Gastroesophageal sphincter (tissue), 4 donors: ENCODE measurements around the gene CCL13. TPM values are rescaled to one million over a fixed set of nuclear protein-coding genes. Genes with fewer than 3 reads are reported as not detected.

Experiments used
- ATAC-seq: fragments of 150-250 bp; one replicate; pipeline ENCODE4 v1.9.1; 2016; ENCODE audit warnings: mild to moderate bottlenecking, moderate library complexity
- H3K27ac ChIP-seq, 4 donors: fragments of 200-600 bp; sonication (generic) in 3 of 4; 1 replicate in 3 of 4; 2 replicates in 1 of 4; pipeline ENCODE4 v1.5.1; 2016 to 2019
- H3K27me3 ChIP-seq: fragments of 200-600 bp; sonication (generic); one replicate; pipeline ENCODE4 v1.5.1; 2019
- H3K36me3 ChIP-seq, 2 donors: fragments of 200-600 bp; sonication (generic); one replicate each; pipeline ENCODE4 v1.5.1; 2019; ENCODE audit warnings: control low read depth in 1 of 2
- H3K4me1 ChIP-seq, 3 donors: fragments of 200-600 bp; sonication (generic); 1 replicate in 2 of 3; 2 replicates in 1 of 3; pipeline ENCODE4 v1.5.1; 2016 to 2019; ENCODE audit warnings: control low read depth in 2 of 3
- H3K4me3 ChIP-seq, 2 donors: fragments of 200-600 bp; sonication (generic); one replicate each; pipeline ENCODE4 v1.5.1; 2019; ENCODE audit warnings: mild to moderate bottlenecking in 1 of 2, moderate library complexity in 1 of 2
- H3K9me3 ChIP-seq, 3 donors: fragments of 200-600 bp; sonication (generic); one replicate each; pipeline ENCODE4 v1.5.1; 2017 to 2019; ENCODE audit warnings: control low read depth in 2 of 3
- EP300 ChIP-seq: sonication (generic); formaldehyde crosslinking; IDR thresholded peaks from one replicate; pipeline ENCODE4 v1.6.1; 2017; ENCODE audit warnings: antibody characterized with exemption, mild to moderate bottlenecking
- POLR2A ChIP-seq, 2 donors: fragments of 450-650 bp; IDR thresholded peaks; one replicate each; pipeline ENCODE4 v1.6.1; 2017; ENCODE audit warnings: antibody characterized with exemption in 2 of 2, mild to moderate bottlenecking in 2 of 2, moderate library complexity in 1 of 2
- POLR2AphosphoS5 ChIP-seq: sonication (generic); formaldehyde crosslinking; IDR thresholded peaks from one replicate; pipeline ENCODE4 v1.6.1; 2017; ENCODE audit warnings: antibody characterized with exemption
- WGBS, 2 donors: methylation state at CpG; one replicate each; pipeline ENCODE4 v1.1.5; 2018; ENCODE audit warnings: low coverage in 1 of 2; 5-methylcytosine and 5-hydroxymethylcytosine counted together
- total RNA-seq, 4 donors: library from RNA; depleted of rRNA; stranded (reverse); fragments of >200 nt; gene quantifications; one replicate each; pipeline ENCODE4 v1.1.0, GENCODE V29; 2016
- TF ChIP-seq, protein P1 (sequence below), 4 experiments: fragments of 200-600 bp in 2 of 4; fragments of 450-650 bp in 2 of 4; sonication (generic) in 1 of 4; IDR thresholded peaks; one replicate each; pipeline ENCODE4 v1.5.1; 2017 to 2019; ENCODE audit warnings: antibody characterized with exemption in 4 of 4, mild to moderate bottlenecking in 2 of 4, moderate library complexity in 2 of 4

CCL13 gene
- total RNA-seq, 4 donors from 2014 or later = 1.7 to 4.3 (median 2.3) TPM; not detected in 1

- WGBS, 2 donors = 61 to 74% methylated on average over 4 to 5 of the region's 5 CpGs
- Histone ChIP-seq H3K4me1 (no peaks in the 10 kb centered on the region), H3K4me3 (no peak overlapping the region), H3K36me3 (no peaks in the 10 kb centered on the region), H3K27me3 (no peaks in the 10 kb centered on the region), H3K9me3 (no peaks in the 10 kb centered on the region), H3K27ac (no peak overlapping the region)
- ATAC-seq = no peak
- TF ChIP-seq, protein P1, sequence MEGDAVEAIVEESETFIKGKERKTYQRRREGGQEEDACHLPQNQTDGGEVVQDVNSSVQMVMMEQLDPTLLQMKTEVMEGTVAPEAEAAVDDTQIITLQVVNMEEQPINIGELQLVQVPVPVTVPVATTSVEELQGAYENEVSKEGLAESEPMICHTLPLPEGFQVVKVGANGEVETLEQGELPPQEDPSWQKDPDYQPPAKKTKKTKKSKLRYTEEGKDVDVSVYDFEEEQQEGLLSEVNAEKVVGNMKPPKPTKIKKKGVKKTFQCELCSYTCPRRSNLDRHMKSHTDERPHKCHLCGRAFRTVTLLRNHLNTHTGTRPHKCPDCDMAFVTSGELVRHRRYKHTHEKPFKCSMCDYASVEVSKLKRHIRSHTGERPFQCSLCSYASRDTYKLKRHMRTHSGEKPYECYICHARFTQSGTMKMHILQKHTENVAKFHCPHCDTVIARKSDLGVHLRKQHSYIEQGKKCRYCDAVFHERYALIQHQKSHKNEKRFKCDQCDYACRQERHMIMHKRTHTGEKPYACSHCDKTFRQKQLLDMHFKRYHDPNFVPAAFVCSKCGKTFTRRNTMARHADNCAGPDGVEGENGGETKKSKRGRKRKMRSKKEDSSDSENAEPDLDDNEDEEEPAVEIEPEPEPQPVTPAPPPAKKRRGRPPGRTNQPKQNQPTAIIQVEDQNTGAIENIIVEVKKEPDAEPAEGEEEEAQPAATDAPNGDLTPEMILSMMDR (IDR thresholded peaks at IDR 0.05) = no peak
- no peak for TF ChIP-seq POLR2AphosphoS5
- no peak for TF ChIP-seq EP300
Observed at GRCh38 chr17:34374457-34374856, 18.2 kb downstream of the CCL13 start.

- no peak for ATAC-seq
- no peaks in the 10 kb centered on the region for H3K9me3 ChIP-seq
- no peak overlapping the region for H3K4me3 ChIP-seq
- no peaks in the 10 kb centered on the region for H3K36me3 ChIP-seq
- 86 to 88% methylated on average over 3 to 11 of the region's 11 CpGs for WGBS, 2 donors
- TF ChIP-seq, protein P1 (IDR thresholded peaks at IDR 0.05) = no peak
- no peak for TF ChIP-seq POLR2A (IDR thresholded peaks at IDR 0.05)
- TF ChIP-seq EP300 = no peak
- no peak for TF ChIP-seq POLR2AphosphoS5
- no peaks in the 10 kb centered on the region for H3K4me1 ChIP-seq
- H3K27me3 ChIP-seq = no peaks in the 10 kb centered on the region
- H3K27ac ChIP-seq = no peak overlapping the region
Observed at GRCh38 chr17:34375426-34375997, 19.2 kb downstream of the CCL13 start.

- Histone ChIP-seq H3K27me3 (no peaks in the 10 kb centered on the region), H3K36me3 (no peaks in the 10 kb centered on the region), H3K27ac (no peak overlapping the region), H3K4me3 (no peak overlapping the region), H3K9me3 (no peaks in the 10 kb centered on the region), H3K4me1 (no peaks in the 10 kb centered on the region)
- TF ChIP-seq POLR2AphosphoS5 = no peak
- TF ChIP-seq EP300 = no peak
- TF ChIP-seq, protein P1 (IDR thresholded peaks at IDR 0.05) = no peak
- WGBS, 2 donors = 88% methylated on average over 3 of the region's 3 CpGs; no CpG with 5 or more reads in 1 of the 2 donors
- no peak for ATAC-seq
Observed at GRCh38 chr17:34377078-34377823, 21.0 kb downstream of the CCL13 start.

DNA sequence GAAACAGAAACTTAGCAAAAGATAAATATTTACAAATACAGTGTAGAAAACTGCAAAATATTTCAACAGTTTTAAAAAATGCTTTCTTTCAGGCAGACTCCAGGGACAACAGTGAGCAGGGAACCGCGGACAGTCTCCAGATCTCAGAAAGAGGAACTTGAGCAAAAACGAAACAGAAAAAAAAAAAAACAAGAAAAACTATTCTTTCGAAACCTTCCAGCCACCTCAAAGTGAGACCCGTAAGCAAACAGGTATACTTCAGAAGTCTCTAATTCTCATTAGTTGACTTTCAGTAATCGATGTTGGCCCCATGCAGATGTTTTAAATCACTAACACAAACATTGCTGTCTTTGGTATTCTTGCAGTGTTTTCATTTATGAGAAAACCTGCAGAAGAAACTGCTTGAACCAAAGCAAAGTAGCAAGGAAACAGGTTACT is 22.4 kb downstream of the CCL13 start:
- no peak overlapping the region for H3K4me3 ChIP-seq

More for the DNA sequence above, 22.4 kb downstream of the CCL13 start:
- TF ChIP-seq, protein P1 (IDR thresholded peaks at IDR 0.05) = no peak
- TF ChIP-seq POLR2A (IDR thresholded peaks at IDR 0.05) (no peak), POLR2AphosphoS5 (no peak), EP300 (no peak)
- H3K9me3 ChIP-seq = no peaks in the 10 kb centered on the region
- WGBS, 2 donors = 12 to 20% methylated on average over 6 of the region's 6 CpGs
- no peak for ATAC-seq
- no peak overlapping the region for H3K27ac ChIP-seq
- H3K36me3 ChIP-seq = no peaks in the 10 kb centered on the region
- H3K4me1 ChIP-seq = no peaks in the 10 kb centered on the region
- no peaks in the 10 kb centered on the region for H3K27me3 ChIP-seq
